A549 (cell line): ENCODE results near the gene CACNA2D2. TPM values are rescaled to one million over a fixed set of nuclear protein-coding genes. Genes with fewer than 3 reads are reported as not detected.

ENCODE experiments used
- ATAC-seq, 2 experiments: fragments of 200-7000 bp in 1 of 2; fragments of >200 bp in 1 of 2; cut with Nextera tagmentation in 1 of 2; cut with Tn5 transposase in 1 of 2; 3 replicates each; pipeline versions ENCODE4 v1.8.0 to v1.9.1; 2018 to 2020; ENCODE audit warnings: mild to moderate bottlenecking in 1 of 2, moderate library complexity in 1 of 2
- CTCF ChIA-PET: fragments of 300-600 bp; sonication (Branson Sonifier 250); formaldehyde crosslinking; extraction: SDS; loops from one replicate; lab custom pipeline; 2021; ENCODE audit warnings: antibody characterized with exemption, inconsistent platforms; lab: Yijun Ruan, JAX
- POLR2A ChIA-PET: fragments of 350-600 bp; formaldehyde crosslinking; extraction: SDS; loops from one replicate; lab custom pipeline; 2021; ENCODE audit warnings: antibody characterized with exemption, inconsistent platforms; lab: Yijun Ruan, JAX
- DNase-seq, 2 experiments: peaks; one replicate each; pipeline versions ENCODE4 v3.0.0 to v3.0.0-alpha.2; 2011 to 2016; ENCODE audit warnings: low read depth in 1 of 2, low spot score in 1 of 2
- FAIRE-seq: peaks from 2 replicates; lab custom pipeline; 2011; peaks lifted over from hg19 to GRCh38; lab: Jason Lieb, UNC
- H3K27ac ChIP-seq, 2 experiments: fragments of >200 bp; sonication (Bioruptor Twin); formaldehyde crosslinking; 3 replicates each; pipeline ENCODE4 v1.5.1; 2016 to 2017
- H3K4me1 ChIP-seq: fragments of >200 bp; sonication (Bioruptor Twin); formaldehyde crosslinking; 3 replicates; pipeline ENCODE4 v1.6.1; 2016
- H3K4me2 ChIP-seq: fragments of >200 bp; sonication (Bioruptor Twin); formaldehyde crosslinking; 3 replicates; pipeline ENCODE4 v1.6.1; 2016
- H3K4me3 ChIP-seq: fragments of >200 bp; sonication (Bioruptor Twin); formaldehyde crosslinking; 3 replicates; pipeline ENCODE4 v1.5.1; 2016
- H3K9me3 ChIP-seq: fragments of >200 bp; sonication (Bioruptor Twin); formaldehyde crosslinking; 3 replicates; pipeline ENCODE4 v1.6.1; 2016
- BCL3 ChIP-seq: fragments of >200 bp; sonication (Bioruptor Twin); formaldehyde crosslinking; IDR thresholded peaks from 3 replicates; pipeline ENCODE4 v1.6.1; 2016
- CEBPB ChIP-seq, 2 experiments: fragments of >200 bp in 1 of 2; sonication (Bioruptor Twin) in 1 of 2; formaldehyde crosslinking in 1 of 2; IDR thresholded peaks; 2 replicates each; pipeline ENCODE4 v1.6.1; 2012 to 2016
- CHD4 ChIP-seq: fragments of 200-600 bp; sonication (generic); IDR thresholded peaks from 2 replicates; pipeline ENCODE4 v1.6.1; 2016; ENCODE audit warnings: antibody characterized with exemption, mild to moderate bottlenecking, borderline replicate concordance
- CTCF ChIP-seq: fragments of >200 bp; sonication (Bioruptor Twin); formaldehyde crosslinking; IDR thresholded peaks from 3 replicates; pipeline ENCODE4 v1.5.1; 2016
- EHF ChIP-seq: fragments of 250-450 bp; sonication (Bioruptor Pico); IDR thresholded peaks from 2 replicates; pipeline ENCODE4 v1.5.0; 2020; ENCODE audit warnings: mild to moderate bottlenecking
- EHMT2 ChIP-seq: fragments of 200-600 bp; sonication (generic); IDR thresholded peaks from 2 replicates; pipeline ENCODE4 v1.6.1; 2016; ENCODE audit warnings: antibody characterized with exemption, low read depth, mild to moderate bottlenecking, moderate library complexity
- ESRRA ChIP-seq: fragments of 150-350 bp; IDR thresholded peaks from 2 replicates; pipeline ENCODE4 v1.6.1; 2014; ENCODE audit warnings: mild to moderate bottlenecking, low read length, borderline replicate concordance
- FOXS1 ChIP-seq: fragments of 250-450 bp; sonication (Bioruptor Pico); IDR thresholded peaks from 2 replicates; pipeline ENCODE4 v1.5.0; 2020; ENCODE audit warnings: mild to moderate bottlenecking, moderate library complexity
- KDM1A ChIP-seq: fragments of 200-600 bp; sonication (generic); IDR thresholded peaks from 2 replicates; pipeline ENCODE4 v1.6.1; 2016; ENCODE audit warnings: low read depth, mild to moderate bottlenecking
- KDM5A ChIP-seq: fragments of 200-600 bp; sonication (generic); IDR thresholded peaks from 2 replicates; pipeline ENCODE4 v1.6.1; 2016; ENCODE audit warnings: antibody characterized with exemption, mild to moderate bottlenecking
- NFE2L2 ChIP-seq: fragments of 150-350 bp; conservative IDR thresholded peaks from 2 replicates; pipeline ENCODE4 v1.6.1; 2014; ENCODE audit warnings: low read length
- NR3C1 ChIP-seq: fragments of >200 bp; sonication (Bioruptor Twin); formaldehyde crosslinking; IDR thresholded peaks from 3 replicates; pipeline ENCODE4 v1.6.1; 2017
- PHF8 ChIP-seq: fragments of 200-600 bp; sonication (generic); IDR thresholded peaks from 2 replicates; pipeline ENCODE4 v1.6.1; 2016; ENCODE audit warnings: low read depth, mild to moderate bottlenecking, antibody characterized with exemption, moderate library complexity, borderline replicate concordance
- POLR2AphosphoS2 ChIP-seq: conservative IDR thresholded peaks from 2 replicates; pipeline ENCODE4 v1.6.1; 2012; ENCODE audit warnings: low read length, improper control_type of control experiment, inconsistent platforms
- RAD21 ChIP-seq, 2 experiments: fragments of >200 bp in 1 of 2; sonication (Bioruptor Twin) in 1 of 2; formaldehyde crosslinking in 1 of 2; IDR thresholded peaks in 1 of 2; conservative IDR thresholded peaks in 1 of 2; 2 replicates in 1 of 2; 3 replicates in 1 of 2; pipeline ENCODE4 v1.6.1; 2012 to 2018; ENCODE audit warnings: inconsistent platforms in 1 of 2
- RCOR1 ChIP-seq: fragments of 150-350 bp; IDR thresholded peaks from 2 replicates; pipeline ENCODE4 v1.6.1; 2014; ENCODE audit warnings: antibody characterized with exemption, low read length, low read depth
- SMC3 ChIP-seq: fragments of >200 bp; sonication (Bioruptor Twin); formaldehyde crosslinking; IDR thresholded peaks from 3 replicates; pipeline ENCODE4 v1.6.1; 2018; ENCODE audit warnings: inconsistent platforms
- TP53 ChIP-seq: fragments of 250-450 bp; sonication (Bioruptor Pico); IDR thresholded peaks from 2 replicates; pipeline ENCODE4 v1.5.0; 2021; ENCODE audit warnings: mild to moderate bottlenecking, moderate library complexity
- USF2 ChIP-seq: fragments of 450-650 bp; IDR thresholded peaks from 2 replicates; pipeline ENCODE4 v1.6.1; 2014; ENCODE audit warnings: antibody characterized with exemption
- ZC3H11A ChIP-seq: fragments of 450-650 bp; IDR thresholded peaks from 2 replicates; pipeline ENCODE4 v1.6.1; 2014; ENCODE audit warnings: antibody characterized with exemption, mild to moderate bottlenecking
- ZNF302 ChIP-seq: fragments of 250-450 bp; sonication (Bioruptor Pico); IDR thresholded peaks from 2 replicates; pipeline ENCODE4 v1.9.0; 2021; ENCODE audit warnings: inconsistent platforms, mild to moderate bottlenecking, moderate library complexity
- WGBS: methylation state at CpG from one replicate; pipeline ENCODE4 v1.1.6; 2017; ENCODE audit errors: missing lambda C conversion rate; 5-methylcytosine and 5-hydroxymethylcytosine counted together
- polyA plus RNA-seq, 4 experiments: library from polyadenylated mRNA; depleted of rRNA in 3 of 4; stranded (reverse); fragments of >200 nt; fragmentation: RNase III in 1 of 4; extraction: RNeasy Plus Mini Kit Qiagen cat#74134 plus additional on column Dnase treatment in 1 of 4; gene quantifications; 2 replicates in 3 of 4; 3 replicates in 1 of 4; pipeline ENCODE4 v1.2.3, GENCODE V29; 2011 to 2017

Gene CACNA2D2
- polyA plus RNA-seq, 2 of the 4 experiments (the other 2 are of a cell fraction) = 0.21 to 0.75 TPM

GRCh38 chr3:50373146-50374051 lies 130.0 kb downstream of the CACNA2D2 start:
- H3K4me3 ChIP-seq = no peak overlapping the region
- DNase-seq (no peak), ATAC-seq (no peak)
- no peak overlapping the region for H3K4me2 ChIP-seq
- 34% methylated on average over 10 of the region's 12 CpGs for WGBS
- POLR2A ChIA-PET = no interaction called here
- TF ChIP-seq USF2 (no peak), FOXS1 (CRISPR knock-in tag) (no peak), RCOR1 (no peak), CTCF (no peak), KDM1A (no peak), TP53 (CRISPR knock-in tag) (no peak), ZNF302 (CRISPR knock-in tag) (no peak), BCL3 (no peak), EHMT2 (no peak), RAD21 (conservative IDR thresholded peaks at IDR 0.05 in 1 of 2, IDR thresholded peaks at IDR 0.05 in 1 of 2) (no peak), NFE2L2 (no peak), NR3C1 (no peak), EHF (CRISPR knock-in tag) (no peak), CHD4 (no peak), POLR2AphosphoS2 (no peak), CEBPB (IDR thresholded peaks at IDR 0.05) (no peak), KDM5A (no peak), ESRRA (no peak), ZC3H11A (no peak)
- TF ChIP-seq, all 56 proteins: peak for 0
- Histone ChIP-seq H3K4me1 (peaks cover 9% of the 10 kb centered on the region; the same call in 2 of the 3 replicates), H3K27ac (no peak overlapping the region), H3K9me3 (no peaks in the 10 kb centered on the region)
- CTCF ChIA-PET = no interaction called here
- no peak for FAIRE-seq

GRCh38 chr3:50372349-50372748 lies 131.1 kb downstream of the CACNA2D2 start:
- FAIRE-seq (no peak), DNase-seq (no peak), ATAC-seq (no peak)
- ChIA-PET POLR2A (no interaction called here), CTCF (no interaction called here)
- H3K4me3 ChIP-seq = no peak overlapping the region
- H3K9me3 ChIP-seq = no peaks in the 10 kb centered on the region
- no peak overlapping the region for H3K27ac ChIP-seq
- TF ChIP-seq SMC3 (no peak), ZNF302 (CRISPR knock-in tag) (no peak), PHF8 (no peak)
- peaks cover 9% of the 10 kb centered on the region; the same call in 2 of the 3 replicates for H3K4me1 ChIP-seq
- no CpG with 5 or more reads among the region's 8 CpGs for WGBS
- H3K4me2 ChIP-seq = no peak overlapping the region
